PC-9 (cell line): ENCODE results near the gene MCTP1. TPM values are rescaled to one million over a fixed set of nuclear protein-coding genes. Genes with fewer than 3 reads are reported as not detected.

Experiments
- BruUV-seq: library from RNA; stranded (reverse); fragments of 400-500 nt; replicated peaks from 2 replicates; lab custom pipeline; 2021; lab: Mats Ljungman, UMichigan
- CTCF ChIA-PET: fragments of 300-600 bp; sonication (Branson Sonifier 250); formaldehyde crosslinking; loops from one replicate; lab custom pipeline; 2022; ENCODE audit warnings: antibody characterized with exemption; lab: Charles Lee
- POLR2A ChIA-PET: fragments of 300-600 bp; sonication (Branson Sonifier 250); formaldehyde crosslinking; loops from one replicate; lab custom pipeline; 2022; ENCODE audit warnings: antibody characterized with exemption; ENCODE audit not compliant: unreplicated experiment; lab: Charles Lee
- DNase-seq, 2 experiments: peaks; one replicate each; pipeline versions ENCODE4 v3.0.0 to v3.0.0-alpha.2; 2015 to 2022; ENCODE audit warnings: mixed read lengths in 1 of 2
- H2AFZ ChIP-seq: fragments of 200-600 bp; sonication (generic); 2 replicates; pipeline ENCODE4 v1.8.1; 2017; ENCODE audit warnings: antibody characterized with exemption
- H3F3A ChIP-seq: fragments of 200-600 bp; sonication (generic); 2 replicates; pipeline ENCODE4 v1.8.1; 2017; ENCODE audit warnings: antibody characterized with exemption, mild to moderate bottlenecking, low read depth; ENCODE audit not compliant: insufficient read depth
- H3K27ac ChIP-seq: fragments of 200-600 bp; sonication (generic); 2 replicates; pipeline ENCODE4 v1.6.1; 2016; ENCODE audit warnings: mixed run types
- H3K27me3 ChIP-seq: fragments of 200-600 bp; sonication (generic); 2 replicates; pipeline ENCODE4 v1.6.1; 2016; ENCODE audit warnings: low read depth, mixed run types; ENCODE audit not compliant: insufficient read depth
- H3K36me3 ChIP-seq: fragments of 200-600 bp; sonication (generic); 2 replicates; pipeline ENCODE4 v1.6.1; 2016; ENCODE audit warnings: low read depth, mixed run types
- H3K4me1 ChIP-seq: fragments of 200-600 bp; sonication (generic); replicated peaks from 2 replicates; pipeline ENCODE4 v1.6.1; 2016; ENCODE audit warnings: mixed run types; ENCODE audit not compliant: insufficient read depth
- H3K4me2 ChIP-seq: fragments of 200-600 bp; sonication (generic); 2 replicates; pipeline ENCODE4 v1.6.1; 2017; ENCODE audit warnings: mixed run types
- H3K4me3 ChIP-seq: fragments of 200-600 bp; sonication (generic); 2 replicates; pipeline ENCODE4 v1.6.1; 2016; ENCODE audit warnings: mixed run types
- H3K79me2 ChIP-seq: fragments of 200-600 bp; sonication (generic); 2 replicates; pipeline ENCODE4 v1.6.1; 2017; ENCODE audit warnings: low read depth, mixed run types
- H3K9me2 ChIP-seq: fragments of 200-600 bp; sonication (generic); 2 replicates; pipeline ENCODE4 v1.8.1; 2017; ENCODE audit warnings: mild to moderate bottlenecking; ENCODE audit not compliant: insufficient read depth
- H3K9me3 ChIP-seq: fragments of 200-600 bp; sonication (generic); 2 replicates; pipeline ENCODE4 v1.8.1; 2016; ENCODE audit warnings: low read depth; ENCODE audit not compliant: insufficient read depth
- H4K20me1 ChIP-seq: fragments of 200-600 bp; sonication (generic); 2 replicates; pipeline ENCODE4 v1.8.1; 2017; ENCODE audit not compliant: insufficient read depth
- EZH2 ChIP-seq: fragments of 200-600 bp; sonication (generic); IDR thresholded peaks from 2 replicates; pipeline ENCODE4 v1.8.0; 2017; ENCODE audit warnings: antibody characterized with exemption, low read depth
- intact Hi-C: fragments of 100-400 bp; cut with micrococcal nuclease; formaldehyde crosslinking; loops from one replicate; pipeline ENCODE4 v1.10.0; 2022; ENCODE audit not compliant: unreplicated experiment
- total RNA-seq: library from RNA; stranded (reverse); gene quantifications from 2 replicates; pipeline ENCODE4 v1.2.3, GENCODE V29; 2021
- TF ChIP-seq, protein P1 (sequence below): fragments of 200-600 bp; sonication (generic); conservative IDR thresholded peaks from 2 replicates; pipeline ENCODE4 v1.6.1; 2017; ENCODE audit warnings: mixed run types, antibody characterized with exemption, mild to moderate bottlenecking, moderate library complexity

The MCTP1 gene
- total RNA-seq, 1 experiment from 2014 or later: 3.9 TPM

DNA sequence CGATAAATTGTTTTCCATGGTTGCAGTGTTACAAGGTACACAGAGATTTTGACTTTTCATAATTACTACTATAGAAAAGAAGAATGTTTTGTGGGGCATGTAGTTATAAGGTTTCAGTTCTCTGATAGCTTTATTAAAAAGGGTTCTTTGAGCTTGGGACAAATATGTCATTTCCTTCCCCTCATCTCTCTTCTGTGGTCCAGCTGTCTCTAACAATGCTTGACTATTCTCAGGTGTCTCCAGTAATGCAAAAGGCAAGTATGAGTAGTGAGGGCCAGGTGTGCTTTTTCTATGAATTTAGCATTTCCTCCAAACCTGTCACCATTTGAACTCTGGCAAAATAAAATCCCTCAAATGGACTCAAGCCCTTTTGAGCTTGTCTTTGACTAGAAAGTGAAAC lies 582.2 kb downstream of the MCTP1 start:
- no peaks in the 10 kb centered on the region; the same call in 1 of the 2 replicates for H4K20me1 ChIP-seq
- no peaks in the 10 kb centered on the region for H3K36me3 ChIP-seq
- TF ChIP-seq, protein P1, sequence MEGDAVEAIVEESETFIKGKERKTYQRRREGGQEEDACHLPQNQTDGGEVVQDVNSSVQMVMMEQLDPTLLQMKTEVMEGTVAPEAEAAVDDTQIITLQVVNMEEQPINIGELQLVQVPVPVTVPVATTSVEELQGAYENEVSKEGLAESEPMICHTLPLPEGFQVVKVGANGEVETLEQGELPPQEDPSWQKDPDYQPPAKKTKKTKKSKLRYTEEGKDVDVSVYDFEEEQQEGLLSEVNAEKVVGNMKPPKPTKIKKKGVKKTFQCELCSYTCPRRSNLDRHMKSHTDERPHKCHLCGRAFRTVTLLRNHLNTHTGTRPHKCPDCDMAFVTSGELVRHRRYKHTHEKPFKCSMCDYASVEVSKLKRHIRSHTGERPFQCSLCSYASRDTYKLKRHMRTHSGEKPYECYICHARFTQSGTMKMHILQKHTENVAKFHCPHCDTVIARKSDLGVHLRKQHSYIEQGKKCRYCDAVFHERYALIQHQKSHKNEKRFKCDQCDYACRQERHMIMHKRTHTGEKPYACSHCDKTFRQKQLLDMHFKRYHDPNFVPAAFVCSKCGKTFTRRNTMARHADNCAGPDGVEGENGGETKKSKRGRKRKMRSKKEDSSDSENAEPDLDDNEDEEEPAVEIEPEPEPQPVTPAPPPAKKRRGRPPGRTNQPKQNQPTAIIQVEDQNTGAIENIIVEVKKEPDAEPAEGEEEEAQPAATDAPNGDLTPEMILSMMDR: no peak
- no peak for TF ChIP-seq EZH2
- no peaks in the 10 kb centered on the region for H3K79me2 ChIP-seq
- no peaks in the 10 kb centered on the region for H3F3A ChIP-seq
- H3K9me3 ChIP-seq: no peaks in the 10 kb centered on the region
- H3K4me1 ChIP-seq: no peaks in the 10 kb centered on the region
- no TSS peak for BruUV-seq
- H2AFZ ChIP-seq: no peak overlapping the region
- ChIA-PET CTCF (no interaction called here), POLR2A (no interaction called here)
- no peak for DNase-seq
- no peak overlapping the region for H3K4me3 ChIP-seq
- no peak overlapping the region for H3K27ac ChIP-seq
- H3K4me2 ChIP-seq: no peak overlapping the region
- H3K27me3 ChIP-seq: no peaks in the 10 kb centered on the region
- no peaks in the 10 kb centered on the region for H3K9me2 ChIP-seq
- intact Hi-C loops: no loop called here

DNA sequence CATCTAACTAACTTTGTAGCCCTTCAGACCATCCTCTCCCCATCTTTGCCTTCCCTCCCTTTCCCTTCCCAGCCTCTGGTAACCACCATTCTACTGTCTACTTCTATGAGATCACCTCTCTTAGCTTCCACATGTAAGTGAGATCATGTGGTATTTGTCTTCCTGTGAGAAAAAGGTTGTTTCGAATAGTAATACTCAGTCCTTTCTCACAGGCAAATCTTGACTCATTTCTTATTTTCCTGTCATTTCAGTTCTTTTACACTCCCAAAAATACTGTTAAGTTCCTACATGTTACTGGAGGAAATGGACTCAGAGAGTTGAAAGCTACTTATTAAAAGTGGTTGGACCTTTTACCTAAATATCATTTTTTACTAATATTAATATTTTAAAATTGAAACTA lies 584.3 kb downstream of the MCTP1 start:
- Histone ChIP-seq H3K79me2 (no peaks in the 10 kb centered on the region), H3K27me3 (no peaks in the 10 kb centered on the region), H3K9me3 (no peaks in the 10 kb centered on the region), H3K27ac (no peak overlapping the region), H3K4me2 (no peak overlapping the region), H2AFZ (no peak overlapping the region), H4K20me1 (no peaks in the 10 kb centered on the region; the same call in 1 of the 2 replicates), H3K36me3 (no peaks in the 10 kb centered on the region), H3K9me2 (no peaks in the 10 kb centered on the region), H3K4me3 (no peak overlapping the region), H3K4me1 (no peaks in the 10 kb centered on the region), H3F3A (no peaks in the 10 kb centered on the region)
- TF ChIP-seq, protein P1: no peak
- no peak for TF ChIP-seq EZH2
- no peak for DNase-seq
- intact Hi-C loops: no loop called here
- ChIA-PET CTCF (no interaction called here), POLR2A (no interaction called here)
- no TSS peak for BruUV-seq

GRCh38 chr5:94699562-94699961 lies 585.3 kb downstream of the MCTP1 start:
- Histone ChIP-seq H3K79me2 (no peaks in the 10 kb centered on the region), H3K27me3 (no peaks in the 10 kb centered on the region)

More at GRCh38 chr5:94699562-94699961, 585.3 kb downstream of the MCTP1 start:
- Histone ChIP-seq H3K36me3 (no peaks in the 10 kb centered on the region), H3K4me1 (no peaks in the 10 kb centered on the region), H3K9me3 (no peaks in the 10 kb centered on the region), H3K4me3 (no peak overlapping the region), H3F3A (no peaks in the 10 kb centered on the region), H3K27ac (no peak overlapping the region), H4K20me1 (no peaks in the 10 kb centered on the region; the same call in 1 of the 2 replicates), H2AFZ (no peak overlapping the region), H3K9me2 (no peaks in the 10 kb centered on the region), H3K4me2 (no peak overlapping the region)
- ChIA-PET CTCF (no interaction called here), POLR2A (no interaction called here)
- no TSS peak for BruUV-seq
- TF ChIP-seq EZH2: no peak
- TF ChIP-seq, protein P1: no peak
- intact Hi-C loops: no loop called here
- no peak for DNase-seq
